ENCODE data around the gene PSAP. TPM values are rescaled to one million over a fixed set of nuclear protein-coding genes. Genes with fewer than 3 reads are reported as not detected.
"Not testable (repeated sequence)": the region's sequence is repeated elsewhere in the genome, so short reads cannot be mapped to it uniquely, and the experiment has no call there.

Gene PSAP
- total RNA-seq, 2 donors from 2014 or later: 517 to 807 TPM

DNA sequence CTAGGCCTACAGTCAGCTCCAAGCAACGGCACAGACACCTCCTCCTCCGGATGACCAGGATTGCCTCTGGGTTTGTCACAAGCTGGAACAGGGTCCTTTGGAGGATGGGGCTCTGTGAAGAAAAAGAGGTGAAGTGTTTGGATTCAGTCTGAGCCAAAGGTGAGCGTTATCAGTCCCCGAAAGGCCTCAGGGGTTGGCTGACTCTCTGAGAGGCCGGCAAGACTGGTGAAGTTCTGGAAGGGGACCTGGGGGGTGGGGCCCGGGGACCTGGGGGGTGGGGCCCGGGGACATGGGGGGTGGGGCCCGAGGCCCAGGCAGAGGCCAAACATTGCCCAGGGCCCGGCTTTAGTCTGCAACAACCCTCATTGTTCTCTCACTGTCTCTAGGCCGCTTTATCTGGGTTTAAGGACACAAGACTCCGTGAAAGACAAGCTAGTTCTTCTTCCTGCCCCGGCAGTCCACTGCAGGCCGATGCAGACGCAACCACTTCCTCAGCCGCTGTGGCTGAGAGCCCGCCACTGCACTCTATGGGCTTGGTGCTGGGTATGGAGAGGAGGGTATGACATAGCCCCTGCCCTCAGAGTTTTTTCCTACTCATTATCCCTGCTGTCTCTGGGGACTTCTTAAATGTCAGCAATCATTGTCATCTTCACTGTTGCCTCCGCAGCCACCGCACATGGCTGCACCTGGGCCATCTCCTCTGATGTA is 27.4 kb upstream of the PSAP start:
- intact Hi-C loops (cut with DNase I, micrococcal nuclease): no loop called here
- DNase-seq (no peak), ATAC-seq (no peak)

- no peak for ATAC-seq
- intact Hi-C loops (cut with DNase I, micrococcal nuclease): no loop called here
- DNase-seq: no peak
These were observed 26.8 kb upstream of the PSAP start for GRCh38 chr10:71877821-71878220.

DNA sequence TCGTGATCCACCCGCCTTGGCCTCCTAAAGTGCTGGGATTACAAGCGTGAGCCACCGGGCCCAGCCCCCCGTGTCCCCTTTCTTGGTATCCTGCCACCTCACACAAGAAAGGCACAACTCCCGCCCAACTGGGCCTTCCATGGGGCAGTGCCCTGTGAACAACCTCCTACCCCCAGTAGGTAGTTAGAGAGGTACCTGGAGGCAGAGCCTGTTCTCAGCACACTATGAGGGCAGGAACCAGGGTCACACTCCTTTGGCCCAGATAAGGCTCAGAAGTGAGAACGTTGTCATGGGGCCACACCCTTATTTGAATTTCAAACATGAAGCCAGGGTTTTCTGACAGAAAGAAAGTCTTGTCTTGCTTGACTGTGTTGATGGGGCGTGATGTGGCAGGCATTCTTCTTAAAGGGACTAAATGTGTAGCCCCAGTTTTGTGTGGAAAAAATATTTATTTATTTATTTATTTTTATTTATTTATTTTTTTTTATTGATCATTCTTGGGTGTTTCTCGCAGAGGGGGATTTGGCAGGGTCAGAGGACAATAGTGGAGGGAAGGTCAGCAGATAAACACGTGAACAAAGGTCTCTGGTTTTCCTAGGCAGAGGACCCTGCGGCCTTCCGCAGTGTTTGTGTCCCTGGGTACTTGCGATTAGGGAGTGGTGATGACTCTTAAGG is 23.8 kb upstream of the PSAP start:
- DNase-seq; intact Hi-C loops (cut with DNase I, micrococcal nuclease): not testable (repeated sequence)
- ATAC-seq: peak; percentile 64

DNA sequence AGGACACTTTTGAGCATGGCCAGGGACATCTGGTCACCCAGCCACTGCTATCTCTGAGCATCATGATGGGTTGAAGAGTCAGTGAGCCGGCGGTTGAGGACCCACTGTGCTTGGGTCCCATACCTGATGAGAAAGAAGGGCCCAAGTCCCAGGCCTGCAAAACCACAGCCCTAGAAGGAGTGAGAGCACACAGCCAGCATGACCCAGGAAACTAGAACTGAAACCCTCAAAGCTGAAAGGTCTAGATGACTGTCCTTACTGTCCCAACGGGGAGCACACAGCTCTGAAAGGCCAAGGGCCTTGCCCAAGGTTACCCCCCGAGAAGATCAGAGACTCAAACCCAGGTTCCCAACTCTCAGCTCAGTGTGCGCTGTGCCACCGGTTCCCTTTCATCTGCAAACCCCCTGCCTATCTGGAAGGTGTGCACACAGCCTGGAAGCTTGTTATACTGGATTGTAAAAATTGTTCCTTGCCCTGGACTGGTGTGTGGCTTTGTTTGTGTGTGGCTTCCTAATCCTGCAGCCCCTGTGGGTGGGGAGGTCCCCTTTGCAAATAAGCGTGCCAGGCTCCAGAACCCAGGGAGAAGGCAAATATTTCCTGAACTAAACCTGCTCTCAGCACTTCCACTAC is 22.6 kb upstream of the PSAP start:
- DNase-seq: no peak
- ATAC-seq: no peak

DNA sequence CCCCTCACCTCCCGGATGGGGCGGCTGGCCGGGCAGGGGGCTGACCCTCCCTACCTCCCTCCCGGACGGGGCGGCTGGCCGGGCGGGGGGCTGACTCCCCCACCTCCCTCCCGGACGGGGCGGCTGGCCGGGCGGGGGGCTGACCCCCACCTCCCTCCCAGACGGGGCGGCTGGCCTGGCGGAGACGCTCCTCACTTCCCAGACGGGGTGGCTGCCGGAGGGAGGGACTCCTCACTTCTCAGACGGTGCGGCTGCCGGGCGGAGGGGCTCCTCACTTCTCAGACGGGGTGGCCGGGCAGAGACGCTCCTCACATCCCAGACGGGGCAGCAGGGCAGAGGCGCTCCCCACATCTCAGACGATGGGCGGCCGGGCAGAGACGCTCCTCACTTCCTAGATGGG is 18.6 kb upstream of the PSAP start:
- ATAC-seq; DNase-seq; intact Hi-C loops (cut with DNase I, micrococcal nuclease): not testable (repeated sequence)

More for the DNA sequence above, 22.6 kb upstream of the PSAP start:
- intact Hi-C loops (cut with DNase I, micrococcal nuclease): no loop called here

DNA sequence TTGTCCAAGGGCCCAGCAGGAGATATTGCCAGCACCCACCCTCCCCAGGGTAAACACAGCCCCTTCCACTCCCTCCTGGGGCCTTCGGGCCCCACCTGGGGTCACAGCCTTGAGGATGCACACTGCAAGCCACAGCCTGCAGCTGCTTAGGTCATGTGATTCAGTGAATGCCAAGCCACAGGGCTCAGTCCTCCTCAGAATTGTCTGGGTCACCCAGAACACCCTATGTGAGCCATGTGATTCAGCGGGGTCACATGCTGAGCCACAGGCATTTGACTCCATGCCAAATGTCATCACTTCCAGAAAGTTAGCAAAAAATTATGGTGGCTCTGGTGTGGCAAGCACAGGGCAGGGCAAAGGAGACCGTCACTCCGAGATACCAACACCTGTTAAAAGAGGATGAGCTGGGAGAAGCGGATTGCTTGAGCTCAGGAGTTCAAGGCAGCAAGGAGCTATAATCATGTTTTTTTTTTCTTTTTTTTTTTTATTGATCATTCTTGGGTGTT is 17.2 kb upstream of the PSAP start:
- ATAC-seq: peak; percentile 17
- intact Hi-C loops (cut with DNase I, micrococcal nuclease): no loop called here

GRCh38 chr10:71865561-71866041 is 14.6 kb upstream of the PSAP start:
- ATAC-seq (no peak), DNase-seq (no peak)
- intact Hi-C loops (cut with DNase I, micrococcal nuclease): no loop called here

More for the DNA sequence above, 17.2 kb upstream of the PSAP start:
- peak; percentile 41 to 69 for DNase-seq

GRCh38 chr10:71864911-71865361 is 13.9 kb upstream of the PSAP start:
- DNase-seq (no peak), ATAC-seq (no peak)
- intact Hi-C loops (cut with DNase I, micrococcal nuclease): no loop called here

- intact Hi-C loops (cut with DNase I, micrococcal nuclease): no loop called here
- ATAC-seq (no peak), DNase-seq (no peak)
These were observed 12.2 kb upstream of the PSAP start for GRCh38 chr10:71863203-71863602.

- intact Hi-C loops (cut with DNase I, micrococcal nuclease): no loop called here
- ATAC-seq (peak; percentile 75), DNase-seq (peak; percentile 65 to 93)
These were observed 9.4 kb upstream of the PSAP start for GRCh38 chr10:71860243-71861029.

DNA sequence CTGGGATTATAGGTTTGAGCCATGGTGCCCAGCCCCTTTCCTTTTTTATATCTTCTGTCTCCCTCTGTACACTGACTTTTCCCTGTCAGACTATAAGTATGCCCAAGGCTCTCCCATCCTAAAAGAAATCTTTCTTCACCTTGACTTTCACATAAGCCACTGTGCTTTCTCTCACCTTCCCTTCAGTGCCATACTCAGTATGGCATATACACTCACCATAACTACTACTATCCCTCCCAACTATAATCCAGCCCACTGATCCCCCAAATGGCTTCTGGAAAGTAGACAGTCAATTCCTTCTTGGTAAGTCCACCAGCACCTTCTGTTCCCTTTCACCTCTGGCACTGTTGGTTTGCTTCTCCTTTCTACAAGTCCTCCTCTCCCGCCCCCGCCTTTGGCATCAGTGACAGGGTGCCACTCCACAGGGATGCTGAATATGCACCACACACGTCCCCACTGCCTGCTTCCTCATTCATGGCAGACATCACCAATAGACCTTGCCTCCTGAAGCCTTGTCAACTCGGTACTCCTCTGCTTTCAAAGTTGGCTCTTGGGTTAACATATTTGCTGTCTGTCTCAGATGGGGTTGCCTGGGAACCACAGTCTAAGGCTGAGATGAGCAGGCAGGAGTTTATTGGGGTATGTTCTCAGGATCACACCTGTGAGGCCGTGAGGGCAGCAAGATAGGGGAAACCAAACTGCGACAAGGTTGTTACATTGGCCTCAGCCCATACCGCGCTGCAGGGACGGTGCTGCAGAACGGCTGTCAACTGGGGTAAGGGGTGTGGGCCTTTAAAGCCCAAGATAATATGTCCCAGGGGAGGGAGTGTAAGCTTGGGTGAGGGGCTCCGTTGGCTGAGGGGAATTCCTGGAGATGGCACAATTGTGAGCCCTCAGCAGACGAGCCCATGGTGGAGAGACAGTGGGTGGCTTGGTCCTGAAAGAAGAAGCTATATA is 7.2 kb upstream of the PSAP start:
- intact Hi-C loops (cut with DNase I, micrococcal nuclease): no loop called here
- no peak for DNase-seq
- ATAC-seq: no peak

- intact Hi-C loops (cut with DNase I, micrococcal nuclease): no loop called here
- ATAC-seq (no peak), DNase-seq (no peak)
These were observed 5.6 kb upstream of the PSAP start for GRCh38 chr10:71856619-71857018.

DNA sequence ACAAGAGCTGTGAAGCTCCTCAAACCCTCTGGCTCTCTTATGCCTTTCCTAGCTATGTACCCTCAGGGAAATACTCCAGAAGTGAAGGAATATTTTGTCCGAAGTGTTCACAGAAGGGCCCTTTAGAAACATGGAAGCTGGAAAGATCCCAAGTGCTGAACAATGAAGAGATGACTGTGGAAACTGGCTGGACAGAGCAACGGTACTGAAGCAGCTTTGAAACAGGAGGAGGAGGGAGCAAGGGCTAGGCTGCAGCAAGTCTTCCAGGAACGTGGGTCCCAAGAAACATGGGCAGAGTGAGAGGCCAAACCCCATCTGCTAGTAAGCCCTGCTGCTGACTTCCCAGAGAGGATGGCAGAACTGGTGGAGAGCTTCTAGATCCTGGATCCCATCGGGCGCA is 3.0 kb upstream of the PSAP start:
- intact Hi-C loops (cut with DNase I, micrococcal nuclease): no loop called here
- DNase-seq: no peak
- ATAC-seq: no peak

- intact Hi-C loops (cut with DNase I, micrococcal nuclease): no loop called here
- peak; percentile 45 to 56 for DNase-seq
- ATAC-seq: peak; percentile 5
These were observed 1.4 kb upstream of the PSAP start for GRCh38 chr10:71852355-71852937.

- DNase-seq; intact Hi-C loops (cut with DNase I, micrococcal nuclease); ATAC-seq: not testable (repeated sequence)
These were observed 529 bp upstream of the PSAP start for GRCh38 chr10:71851465-71852095.

- ATAC-seq (peak; percentile 43), DNase-seq (no peak)
- intact Hi-C loops (cut with DNase I, micrococcal nuclease): no loop called here
These were observed 869 bp downstream of the PSAP start for GRCh38 chr10:71850021-71850742.

Data from left colon (tissue), 2 donors.